Esophagus muscularis mucosa (tissue), 4 donors: Measurements from ENCODE around the gene ITGA5. TPM values are rescaled to one million over a fixed set of nuclear protein-coding genes. Genes with fewer than 3 reads are reported as not detected.

Source experiments
- DNase-seq: peaks from one replicate; pipeline ENCODE4 v3.0.0-alpha.2; 2017; ENCODE audit errors: extremely low spot score
- H3K27ac ChIP-seq, 4 donors: fragments of 200-600 bp; sonication (generic); replicated peaks in 1 of 4; 1 replicate in 3 of 4; 2 replicates in 1 of 4; pipeline ENCODE4 v1.5.1; 2016 to 2019; ENCODE audit warnings: mild to moderate bottlenecking in 1 of 4
- H3K27me3 ChIP-seq, 4 donors: fragments of 200-600 bp; sonication (generic); one replicate each; pipeline versions ENCODE4 v1.5.1 to v1.6.0; 2016 to 2019
- H3K36me3 ChIP-seq, 4 donors: fragments of 200-600 bp; sonication (generic); one replicate each; pipeline ENCODE4 v1.5.1; 2016 to 2019
- H3K4me1 ChIP-seq, 4 donors: fragments of 200-600 bp; sonication (generic); one replicate each; pipeline ENCODE4 v1.5.1; 2016 to 2019
- H3K4me3 ChIP-seq, 4 donors: fragments of 200-600 bp; sonication (generic); 1 replicate in 2 of 4; 2 replicates in 2 of 4; pipeline ENCODE4 v1.5.1; 2016 to 2019; ENCODE audit warnings: mild to moderate bottlenecking in 4 of 4, moderate library complexity in 1 of 4
- H3K9me3 ChIP-seq, 4 donors: fragments of 200-600 bp; sonication (generic); 1 replicate in 3 of 4; 2 replicates in 1 of 4; pipeline ENCODE4 v1.5.1; 2016 to 2019
- CTCF ChIP-seq, 3 experiments: fragments of 200-600 bp in 2 of 3; fragments of 450-650 bp in 1 of 3; sonication (generic) in 2 of 3; IDR thresholded peaks; one replicate each; pipeline ENCODE4 v1.5.1; 2017 to 2019; ENCODE audit warnings: antibody characterized with exemption in 3 of 3, mild to moderate bottlenecking in 2 of 3, moderate library complexity in 1 of 3
- EP300 ChIP-seq: sonication (generic); formaldehyde crosslinking; IDR thresholded peaks from one replicate; pipeline ENCODE4 v1.6.1; 2017; ENCODE audit warnings: antibody characterized with exemption
- POLR2A ChIP-seq: fragments of 450-650 bp; IDR thresholded peaks from one replicate; pipeline ENCODE4 v1.6.1; 2017; ENCODE audit warnings: antibody characterized with exemption, moderate library complexity, mild to moderate bottlenecking, low read depth
- POLR2AphosphoS5 ChIP-seq, 2 donors: sonication (generic); formaldehyde crosslinking; IDR thresholded peaks; one replicate each; pipeline ENCODE4 v1.6.1; 2017; ENCODE audit warnings: antibody characterized with exemption in 2 of 2
- WGBS: methylation state at CpG from one replicate; pipeline ENCODE4 v1.1.5; 2018; 5-methylcytosine and 5-hydroxymethylcytosine counted together
- intact Hi-C: fragments of 100-400 bp; cut with DNase I; formaldehyde crosslinking; loops from one replicate; pipeline ENCODE4 v1.15.1; 2023
- total RNA-seq, 4 donors: library from RNA; depleted of rRNA; stranded (reverse); fragments of >200 nt; gene quantifications; one replicate each; pipeline versions ENCODE4 v1.1.0 to v1.2.1, GENCODE V29; 2016

Gene ITGA5
- total RNA-seq, 4 donors from 2014 or later, result 264 to 785 (median 602) TPM

DNA sequence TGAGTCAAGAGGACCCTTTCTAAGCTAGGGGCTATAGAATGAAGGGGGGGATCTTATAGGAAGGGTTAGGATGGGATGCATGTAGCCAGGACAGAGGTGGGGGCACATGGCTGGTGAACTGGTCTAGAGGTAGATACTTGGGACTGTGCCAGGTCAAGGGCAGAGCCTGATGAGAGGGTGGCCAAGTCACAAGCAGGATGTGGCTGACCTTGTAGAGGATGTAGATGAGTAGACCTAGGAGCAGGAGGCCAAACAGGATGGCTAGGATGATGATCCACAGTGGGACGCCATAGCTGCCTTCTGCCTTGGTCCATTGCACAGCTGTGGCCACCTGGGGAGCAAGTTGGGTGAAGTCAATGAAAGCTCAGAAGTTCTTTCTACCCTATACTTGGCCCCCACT lies 21.9 kb downstream of the ITGA5 start:
- 100% methylated on average over 1 of the region's 1 CpG for WGBS
- no peak for DNase-seq
- intact Hi-C loops, result no loop called here
- Histone ChIP-seq H3K9me3 (no peaks in the 10 kb centered on the region), H3K36me3 (peaks cover 75 to 94% (median 83%) of the 10 kb centered on the region in 4 donors), H3K27ac (peak overlapping the region in 2 of 4 donors; percentile 11 to 27), H3K27me3 (no peaks in the 10 kb centered on the region), H3K4me3 (no peak overlapping the region), H3K4me1 (peaks cover 0 to 34% (median 22%) of the 10 kb centered on the region in 4 donors)
- TF ChIP-seq CTCF (IDR thresholded peaks at IDR 0.05) (no peak), POLR2AphosphoS5 (IDR thresholded peaks at IDR 0.05) (peak in 1 of 2 donors; percentile 67), EP300 (no peak)

- peaks cover 59 to 78% (median 67%) of the 10 kb centered on the region in 4 donors for H3K36me3 ChIP-seq
- no peak for TF ChIP-seq POLR2A
- peak in 1 of 2 donors; percentile 7 for TF ChIP-seq POLR2AphosphoS5 (IDR thresholded peaks at IDR 0.05)
- no peak for TF ChIP-seq EP300
- intact Hi-C loops, result no loop called here
Measured at GRCh38 chr12:54395545-54395944, 23.5 kb downstream of the ITGA5 start.

DNA sequence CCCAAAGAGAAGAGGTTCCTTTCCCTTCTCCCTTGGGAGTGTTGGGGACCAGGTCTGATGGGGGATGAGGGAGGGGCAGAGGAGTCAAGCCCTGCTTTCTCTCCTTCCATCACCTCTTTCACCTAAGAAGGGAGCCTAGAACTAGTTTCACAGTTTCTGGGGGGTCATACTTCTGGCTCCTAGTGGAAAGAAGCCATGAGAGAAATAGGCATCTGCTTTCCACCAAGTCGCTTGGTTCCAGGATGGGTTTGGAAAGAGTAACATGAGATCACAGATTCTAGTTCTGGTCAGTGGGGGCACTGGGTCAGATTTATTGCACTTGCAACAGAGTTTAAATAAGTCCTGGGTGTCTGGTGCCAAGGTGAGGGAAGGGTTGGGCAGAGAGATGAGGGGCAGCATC lies 24.1 kb downstream of the ITGA5 start:
- Histone ChIP-seq H3K4me3 (no peak overlapping the region), H3K27me3 (no peaks in the 10 kb centered on the region), H3K36me3 (peaks cover 53 to 72% (median 61%) of the 10 kb centered on the region in 4 donors), H3K27ac (peak overlapping the region in 3 of 4 donors; percentile 30 to 68 (median 51)), H3K9me3 (no peaks in the 10 kb centered on the region), H3K4me1 (peaks cover 8 to 56% (median 29%) of the 10 kb centered on the region in 4 donors)
- intact Hi-C loops, result no loop called here
- WGBS, result 88% methylated on average over 1 of the region's 1 CpG
- TF ChIP-seq POLR2A, result no peak
- peak in 1 of 2 donors; percentile 44 for TF ChIP-seq POLR2AphosphoS5 (IDR thresholded peaks at IDR 0.05)
- DNase-seq, result no peak

More at GRCh38 chr12:54395545-54395944, 23.5 kb downstream of the ITGA5 start:
- Histone ChIP-seq H3K27ac (peak overlapping the region in 1 of 4 donors; percentile 68), H3K27me3 (no peaks in the 10 kb centered on the region), H3K9me3 (no peaks in the 10 kb centered on the region), H3K4me3 (no peak overlapping the region), H3K4me1 (peaks cover 8 to 50% (median 30%) of the 10 kb centered on the region in 4 donors)
- DNase-seq, result no peak

GRCh38 chr12:54394281-54394719 lies 24.8 kb downstream of the ITGA5 start:
- Histone ChIP-seq H3K27ac (peak overlapping the region in 3 of 4 donors; percentile 30 to 68 (median 51)), H3K4me1 (peaks cover 8 to 51% (median 27%) of the 10 kb centered on the region in 4 donors), H3K4me3 (no peak overlapping the region), H3K36me3 (peaks cover 47 to 65% (median 54%) of the 10 kb centered on the region in 4 donors), H3K9me3 (no peaks in the 10 kb centered on the region), H3K27me3 (no peaks in the 10 kb centered on the region)
- TF ChIP-seq EP300 (no peak), CTCF (IDR thresholded peaks at IDR 0.05) (peak; percentile 53 to 76 (median 54)), POLR2A (no peak), POLR2AphosphoS5 (IDR thresholded peaks at IDR 0.05) (peak in 1 of 2 donors; percentile 23)
- intact Hi-C loops, result no loop called here
- DNase-seq, result no peak
- 46% methylated on average over 4 of the region's 4 CpGs for WGBS

- TF ChIP-seq POLR2AphosphoS5 (IDR thresholded peaks at IDR 0.05), result no peak
- no peak for TF ChIP-seq CTCF (IDR thresholded peaks at IDR 0.05)
- TF ChIP-seq EP300, result no peak
- no peak for TF ChIP-seq POLR2A
- Histone ChIP-seq H3K9me3 (no peaks in the 10 kb centered on the region), H3K27ac (peak overlapping the region; percentile 20 to 68 (median 40)), H3K4me3 (no peak overlapping the region), H3K4me1 (peaks cover 8 to 47% (median 27%) of the 10 kb centered on the region in 4 donors), H3K36me3 (peaks cover 41 to 60% (median 49%) of the 10 kb centered on the region in 4 donors), H3K27me3 (no peaks in the 10 kb centered on the region)
- intact Hi-C loops, result no loop called here
- no peak for DNase-seq
- 68% methylated on average over 3 of the region's 3 CpGs for WGBS
Measured at GRCh38 chr12:54393743-54394142, 25.3 kb downstream of the ITGA5 start.

DNA sequence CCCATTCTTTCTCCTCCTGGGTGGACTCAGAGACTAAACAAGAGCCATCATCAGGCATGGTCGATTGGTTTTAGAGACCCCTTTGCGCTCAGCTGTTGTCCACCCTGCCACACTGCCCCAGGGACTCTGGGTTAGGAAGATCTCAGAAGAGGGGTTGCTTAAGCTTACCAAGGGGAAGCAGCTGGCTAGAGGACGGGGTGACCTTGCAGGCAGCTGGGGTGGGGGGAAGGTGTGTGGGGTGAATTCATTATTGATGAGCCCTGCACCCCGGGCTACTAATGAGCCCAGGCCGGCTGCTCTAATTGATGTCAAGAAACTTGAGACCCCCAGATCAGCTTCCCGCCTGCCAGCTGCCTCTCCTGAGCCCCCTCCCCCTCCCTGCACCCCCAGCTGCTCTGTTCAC lies 25.9 kb downstream of the ITGA5 start:
- H3K4me3 ChIP-seq, result no peak overlapping the region
- H3K4me1 ChIP-seq, result peaks cover 8 to 45% (median 25%) of the 10 kb centered on the region in 4 donors
- peaks cover 36 to 55% (median 43%) of the 10 kb centered on the region in 4 donors for H3K36me3 ChIP-seq
- no peaks in the 10 kb centered on the region for H3K9me3 ChIP-seq
- no peak for DNase-seq
- H3K27ac ChIP-seq, result peak overlapping the region; percentile 20 to 68 (median 38)
- 64% methylated on average over 6 of the region's 6 CpGs for WGBS
- H3K27me3 ChIP-seq, result no peaks in the 10 kb centered on the region
- TF ChIP-seq POLR2A (no peak), POLR2AphosphoS5 (IDR thresholded peaks at IDR 0.05) (no peak), CTCF (IDR thresholded peaks at IDR 0.05) (no peak), EP300 (no peak)
- intact Hi-C loops, result no loop called here
